IPS-NIHi7 (cell line): Measurements from ENCODE around the gene RUSC2.
"Not testable (repeated sequence)": the region's sequence is repeated elsewhere in the genome, so short reads cannot be mapped to it uniquely, and the experiment has no call there.

Source experiments
- DNase-seq: peaks from one replicate; pipeline ENCODE4 v3.0.0; 2012; ENCODE audit warnings: mixed read lengths; ENCODE audit errors: extremely low spot score

RUSC2 gene

GRCh38 chr9:35495984-35496383 lies 6.1 kb downstream of the RUSC2 start:
- no peak for DNase-seq

- not testable (repeated sequence) for DNase-seq
Observed at GRCh38 chr9:35498245-35498644, 8.3 kb downstream of the RUSC2 start.

- no peak for DNase-seq
Observed at GRCh38 chr9:35499029-35499700, 9.3 kb downstream of the RUSC2 start.

GRCh38 chr9:35499701-35500030 lies 9.8 kb downstream of the RUSC2 start:
- DNase-seq, result no peak

GRCh38 chr9:35500130-35500748 lies 10.3 kb downstream of the RUSC2 start:
- DNase-seq, result no peak

GRCh38 chr9:35501946-35502345 lies 12.0 kb downstream of the RUSC2 start:
- no peak for DNase-seq

GRCh38 chr9:35506359-35506758 lies 16.4 kb downstream of the RUSC2 start:
- no peak for DNase-seq

- DNase-seq, result no peak
Observed at GRCh38 chr9:35508069-35508468, 18.2 kb downstream of the RUSC2 start.

GRCh38 chr9:35510383-35510753 lies 20.5 kb downstream of the RUSC2 start:
- no peak for DNase-seq

GRCh38 chr9:35510754-35511428 lies 21.0 kb downstream of the RUSC2 start:
- DNase-seq, result no peak

GRCh38 chr9:35511453-35511852 lies 21.5 kb downstream of the RUSC2 start:
- DNase-seq, result no peak

GRCh38 chr9:35515766-35516165 lies 25.9 kb downstream of the RUSC2 start:
- no peak for DNase-seq

- DNase-seq, result no peak
Observed at GRCh38 chr9:35516479-35516878, 26.6 kb downstream of the RUSC2 start.

GRCh38 chr9:35517131-35517530 lies 27.2 kb downstream of the RUSC2 start:
- no peak for DNase-seq

- no peak for DNase-seq
Observed at GRCh38 chr9:35517552-35518224, 27.8 kb downstream of the RUSC2 start.

GRCh38 chr9:35518225-35518821 lies 28.4 kb downstream of the RUSC2 start:
- peak; percentile 81 for DNase-seq

GRCh38 chr9:35518981-35519679 lies 29.2 kb downstream of the RUSC2 start:
- DNase-seq, result no peak

GRCh38 chr9:35519692-35520363 lies 29.9 kb downstream of the RUSC2 start:
- DNase-seq, result no peak

GRCh38 chr9:35520364-35520710 lies 30.4 kb downstream of the RUSC2 start:
- DNase-seq, result no peak

- DNase-seq, result no peak
Observed at GRCh38 chr9:35521708-35522107, 31.8 kb downstream of the RUSC2 start.

GRCh38 chr9:35522187-35522586 lies 32.3 kb downstream of the RUSC2 start:
- DNase-seq, result peak; percentile 50
